Natural killer cell (primary cell): ENCODE measurements around the gene PICK1. TPM values are rescaled to one million over a fixed set of nuclear protein-coding genes. Genes with fewer than 3 reads are reported as not detected.

ENCODE experiments used
- ATAC-seq, 3 donors: fragments of 150-1000 bp in 2 of 3; fragments of 200-7000 bp in 1 of 3; cut with Tn5 transposase; 1 replicate in 1 of 3; 2 replicates in 2 of 3; pipeline ENCODE4 v1.10.0; 2021; ENCODE audit warnings: mild to moderate bottlenecking in 2 of 3, moderate library complexity in 2 of 3
- DNase-seq, 2 donors: peaks; one replicate each; pipeline versions ENCODE4 v3.0.0 to v3.0.0-alpha.2; 2013 to 2021; ENCODE audit warnings: mixed read lengths in 1 of 2
- H3K27ac ChIP-seq: one replicate; pipeline ENCODE4 v1.5.1; 2013; ENCODE audit warnings: mild to moderate bottlenecking, low read length
- H3K27me3 ChIP-seq: one replicate; pipeline ENCODE4 v1.6.1; 2013; ENCODE audit warnings: low read length; ENCODE audit not compliant: control insufficient read depth, insufficient read depth
- H3K36me3 ChIP-seq: one replicate; pipeline ENCODE4 v1.6.1; 2013; ENCODE audit warnings: low read length; ENCODE audit not compliant: control insufficient read depth, insufficient read depth
- H3K4me1 ChIP-seq: one replicate; pipeline ENCODE4 v1.6.1; 2013; ENCODE audit warnings: low read length; ENCODE audit not compliant: control insufficient read depth, insufficient read depth
- H3K4me3 ChIP-seq: one replicate; pipeline ENCODE4 v1.5.1; 2013; ENCODE audit warnings: low read length
- H3K9me3 ChIP-seq: one replicate; pipeline ENCODE4 v1.6.1; 2013; ENCODE audit warnings: low read length; ENCODE audit not compliant: control insufficient read depth, insufficient read depth
- H3K27ac Mint-ChIP-seq, 2 donors: one replicate each; pipeline ENCODE4 v1.8.0; 2022; ENCODE audit warnings: mild to moderate bottlenecking in 2 of 2, mixed read lengths in 2 of 2, moderate library complexity in 1 of 2
- H3K27me3 Mint-ChIP-seq, 2 donors: one replicate each; pipeline ENCODE4 v1.8.0; 2022; ENCODE audit warnings: low read depth in 2 of 2, mixed read lengths in 2 of 2
- H3K36me3 Mint-ChIP-seq: one replicate; pipeline ENCODE4 v1.8.0; 2022; ENCODE audit warnings: mixed read lengths
- H3K4me1 Mint-ChIP-seq, 2 donors: one replicate each; pipeline ENCODE4 v1.8.0; 2022; ENCODE audit warnings: mixed read lengths in 2 of 2
- H3K4me3 Mint-ChIP-seq: one replicate; pipeline ENCODE4 v1.8.0; 2022; ENCODE audit warnings: mild to moderate bottlenecking, moderate library complexity, mixed read lengths
- H3K9me3 Mint-ChIP-seq, 2 donors: one replicate each; pipeline ENCODE4 v1.8.0; 2022; ENCODE audit warnings: mixed read lengths in 2 of 2
- CTCF ChIP-seq: fragments of 200-600 bp; IDR thresholded peaks from one replicate; pipeline ENCODE4 v1.8.0; 2022; ENCODE audit warnings: antibody characterized with exemption
- WGBS: methylation state at CpG from one replicate; pipeline ENCODE4 v1.1.7; 2013; ENCODE audit warnings: missing lambda C conversion rate; ENCODE audit not compliant: insufficient coverage; 5-methylcytosine and 5-hydroxymethylcytosine counted together
- intact Hi-C: fragments of 100-400 bp; cut with micrococcal nuclease; formaldehyde crosslinking; loops from one replicate; pipeline ENCODE4 v1.14.2; 2022
- total RNA-seq, 4 donors: library from RNA; stranded (reverse); fragments of 120-200 nt in 1 of 4; gene quantifications; one replicate each; pipeline versions ENCODE4 v1.2.3 to v1.2.4, GENCODE V29; 2013 to 2022

PICK1 gene
- total RNA-seq, 3 donors from 2014 or later (not counting 1 experiment from before 2014, with no cell fraction given) = 28.4 to 30.9 (median 29.9) TPM

- peaks cover 14 to 16% of the 10 kb centered on the region in 2 donors for H3K4me1 Mint-ChIP-seq
- Histone ChIP-seq H3K4me3 (no peak overlapping the region), H3K36me3 (peaks cover 5% of the 10 kb centered on the region), H3K27me3 (no peaks in the 10 kb centered on the region), H3K9me3 (no peaks in the 10 kb centered on the region), H3K27ac (no peak overlapping the region), H3K4me1 (peaks cover 3% of the 10 kb centered on the region)
- ATAC-seq (no peak), DNase-seq (no peak)
- 85% methylated on average over 25 of the region's 32 CpGs for WGBS
- no peak overlapping the region for H3K27ac Mint-ChIP-seq
- no peaks in the 10 kb centered on the region for H3K36me3 Mint-ChIP-seq
- H3K4me3 Mint-ChIP-seq = no peak overlapping the region
- no peaks in the 10 kb centered on the region for H3K9me3 Mint-ChIP-seq
- intact Hi-C loops = no loop called here
- no peaks in the 10 kb centered on the region for H3K27me3 Mint-ChIP-seq
- TF ChIP-seq CTCF = no peak
Measured at GRCh38 chr22:38097557-38098409, 40.6 kb downstream of the PICK1 start.

- intact Hi-C loops = no loop called here
- no peaks in the 10 kb centered on the region for H3K27me3 Mint-ChIP-seq
Measured at GRCh38 chr22:38098410-38099249, 41.4 kb downstream of the PICK1 start.

GRCh38 chr22:38103641-38104040 is 46.4 kb downstream of the PICK1 start:
- Mint-ChIP-seq H3K27me3 (no peaks in the 10 kb centered on the region), H3K27ac (no peak overlapping the region), H3K36me3 (no peaks in the 10 kb centered on the region), H3K9me3 (peaks cover 0 to 2% of the 10 kb centered on the region in 2 donors), H3K4me3 (peak overlapping the region; percentile 77), H3K4me1 (peaks cover 37 to 54% of the 10 kb centered on the region in 2 donors)
- intact Hi-C loops = no loop called here
- WGBS = 95% methylated on average over 6 of the region's 8 CpGs
- H3K4me1 ChIP-seq = peaks cover 25% of the 10 kb centered on the region
- no peaks in the 10 kb centered on the region for H3K27me3 ChIP-seq
- no peak for TF ChIP-seq CTCF
- H3K36me3 ChIP-seq = no peaks in the 10 kb centered on the region
- H3K4me3 ChIP-seq = no peak overlapping the region
- no peak overlapping the region for H3K27ac ChIP-seq
- H3K9me3 ChIP-seq = no peaks in the 10 kb centered on the region
- DNase-seq (no peak), ATAC-seq (no peak)

More at GRCh38 chr22:38098410-38099249, 41.4 kb downstream of the PICK1 start:
- Histone ChIP-seq H3K36me3 (peaks cover 5% of the 10 kb centered on the region), H3K4me1 (peaks cover 3% of the 10 kb centered on the region), H3K4me3 (no peak overlapping the region), H3K27me3 (no peaks in the 10 kb centered on the region), H3K27ac (no peak overlapping the region), H3K9me3 (no peaks in the 10 kb centered on the region)
- TF ChIP-seq CTCF = no peak
- peaks cover 14 to 20% of the 10 kb centered on the region in 2 donors for H3K4me1 Mint-ChIP-seq
- ATAC-seq = no peak
- H3K36me3 Mint-ChIP-seq = no peaks in the 10 kb centered on the region
- no peak overlapping the region for H3K4me3 Mint-ChIP-seq
- DNase-seq = no peak
- H3K27ac Mint-ChIP-seq = no peak overlapping the region
- WGBS = 90% methylated on average over 8 of the region's 9 CpGs
- H3K9me3 Mint-ChIP-seq = no peaks in the 10 kb centered on the region
